Astrocyte (in vitro differentiated cells and primary cell): Measurements from ENCODE around the gene PCSK5.

ENCODE experiments used
- EZH2 ChIP-seq: IDR thresholded peaks from 2 replicates; pipeline ENCODE4 v1.6.1; 2012; ENCODE audit warnings: mild to moderate bottlenecking, low read length, inconsistent platforms; ENCODE audit not compliant: insufficient read depth
- TF ChIP-seq, protein P1 (sequence below): IDR thresholded peaks from 2 replicates; pipeline ENCODE4 v1.5.1; 2011; ENCODE audit warnings: low read depth, mild to moderate bottlenecking, inconsistent platforms, low read length, moderate library complexity; ENCODE audit not compliant: insufficient read depth

DNA sequence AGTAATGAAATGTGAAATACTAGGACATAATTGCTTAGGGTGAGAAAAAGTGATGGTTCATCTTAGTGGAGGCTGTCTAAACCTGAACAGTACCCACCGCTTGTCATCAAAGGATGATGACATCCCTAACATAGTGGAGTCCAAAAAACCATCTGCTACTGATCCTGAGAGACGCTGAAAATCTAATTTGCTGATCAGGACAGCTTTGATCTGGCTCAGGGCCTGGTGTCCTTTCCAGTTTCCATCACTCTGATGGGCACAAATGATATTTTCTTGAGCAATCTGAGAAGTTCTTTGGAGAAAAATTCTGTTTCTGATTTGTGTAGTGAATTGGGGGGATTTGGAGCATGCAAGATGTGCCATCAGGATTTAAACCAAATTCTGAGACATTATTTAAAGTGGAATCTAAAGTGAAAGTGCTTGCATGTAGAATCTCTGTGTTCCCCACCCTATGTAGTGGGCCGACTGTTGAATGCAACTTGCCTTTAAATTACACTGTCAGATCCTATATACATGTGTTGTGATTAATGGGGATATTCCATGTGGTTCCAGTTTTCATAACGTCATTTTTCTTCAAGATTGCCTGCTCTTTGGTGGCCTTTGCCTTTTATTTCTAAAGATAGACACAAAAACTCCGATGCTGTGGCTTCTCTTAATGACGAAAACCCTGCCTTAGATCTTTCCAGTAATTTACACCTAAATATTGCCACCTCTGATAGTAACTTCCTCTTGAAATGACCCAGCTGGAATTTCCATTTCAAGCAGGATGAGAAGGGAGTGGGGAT is 213.2 kb downstream of the PCSK5 start:
- TF ChIP-seq, protein P1, sequence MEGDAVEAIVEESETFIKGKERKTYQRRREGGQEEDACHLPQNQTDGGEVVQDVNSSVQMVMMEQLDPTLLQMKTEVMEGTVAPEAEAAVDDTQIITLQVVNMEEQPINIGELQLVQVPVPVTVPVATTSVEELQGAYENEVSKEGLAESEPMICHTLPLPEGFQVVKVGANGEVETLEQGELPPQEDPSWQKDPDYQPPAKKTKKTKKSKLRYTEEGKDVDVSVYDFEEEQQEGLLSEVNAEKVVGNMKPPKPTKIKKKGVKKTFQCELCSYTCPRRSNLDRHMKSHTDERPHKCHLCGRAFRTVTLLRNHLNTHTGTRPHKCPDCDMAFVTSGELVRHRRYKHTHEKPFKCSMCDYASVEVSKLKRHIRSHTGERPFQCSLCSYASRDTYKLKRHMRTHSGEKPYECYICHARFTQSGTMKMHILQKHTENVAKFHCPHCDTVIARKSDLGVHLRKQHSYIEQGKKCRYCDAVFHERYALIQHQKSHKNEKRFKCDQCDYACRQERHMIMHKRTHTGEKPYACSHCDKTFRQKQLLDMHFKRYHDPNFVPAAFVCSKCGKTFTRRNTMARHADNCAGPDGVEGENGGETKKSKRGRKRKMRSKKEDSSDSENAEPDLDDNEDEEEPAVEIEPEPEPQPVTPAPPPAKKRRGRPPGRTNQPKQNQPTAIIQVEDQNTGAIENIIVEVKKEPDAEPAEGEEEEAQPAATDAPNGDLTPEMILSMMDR = no peak
- no peak for TF ChIP-seq EZH2
